Activated T-cell treated with anti-CD3 and anti-CD28 coated beads for 24 hours (primary cell): Measurements from ENCODE around the gene ADARB1.

Experiments used
- DNase-seq: peaks from one replicate; pipeline ENCODE4 v3.0.0-alpha.2; 2020; ENCODE audit warnings: low read depth

The ADARB1 gene

DNA sequence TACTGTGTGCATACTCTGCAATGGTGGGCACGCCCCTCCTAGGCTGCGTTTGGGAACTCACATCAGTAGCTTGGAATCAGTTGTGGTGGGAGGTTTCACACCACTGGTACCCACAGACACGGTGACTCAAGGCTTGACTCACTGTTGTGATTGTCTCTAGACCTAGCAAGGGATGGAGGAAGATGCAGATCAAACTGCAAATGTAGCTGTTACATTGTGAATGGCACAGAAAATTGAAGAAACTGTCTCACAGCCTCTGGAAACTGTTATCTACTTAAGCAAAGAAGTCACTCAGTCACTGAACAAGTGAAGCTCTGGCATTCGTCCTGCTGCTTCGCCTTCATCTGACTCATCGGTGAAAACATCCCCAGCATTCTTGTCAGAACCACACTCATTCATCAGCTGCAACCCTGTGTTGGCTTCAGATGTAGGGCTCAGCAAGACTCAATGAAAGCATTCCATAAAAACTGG, 153.8 kb downstream of the ADARB1 start:
- peak; percentile 74 for DNase-seq

DNA sequence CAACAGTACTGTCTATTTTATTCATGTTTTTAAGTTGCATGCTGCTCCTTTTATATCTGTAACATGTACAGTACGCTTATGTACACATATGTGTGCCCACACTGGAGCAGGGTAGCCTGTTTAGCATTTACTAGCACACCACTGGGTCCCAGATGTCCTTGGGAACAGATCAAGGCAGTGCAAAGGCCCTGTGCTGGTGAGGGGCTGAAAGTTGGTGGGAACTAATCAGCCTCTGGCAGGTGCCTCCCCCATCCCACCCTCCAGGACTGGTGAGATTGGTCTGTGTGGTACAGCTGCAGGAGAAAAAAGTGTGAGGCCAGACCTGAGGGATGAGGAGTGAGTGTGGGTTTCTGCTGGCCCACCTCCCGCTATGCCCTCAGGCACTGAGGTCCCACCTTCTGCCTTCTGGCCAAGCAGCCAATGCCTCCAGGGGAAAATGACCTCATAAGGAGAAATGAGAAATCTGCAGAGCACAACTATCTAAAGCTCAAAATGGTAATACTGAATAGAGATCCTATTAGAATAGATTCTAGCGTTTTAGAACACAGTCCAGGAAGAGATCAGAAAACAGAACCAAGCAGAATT, 154.4 kb downstream of the ADARB1 start:
- DNase-seq = no peak

DNA sequence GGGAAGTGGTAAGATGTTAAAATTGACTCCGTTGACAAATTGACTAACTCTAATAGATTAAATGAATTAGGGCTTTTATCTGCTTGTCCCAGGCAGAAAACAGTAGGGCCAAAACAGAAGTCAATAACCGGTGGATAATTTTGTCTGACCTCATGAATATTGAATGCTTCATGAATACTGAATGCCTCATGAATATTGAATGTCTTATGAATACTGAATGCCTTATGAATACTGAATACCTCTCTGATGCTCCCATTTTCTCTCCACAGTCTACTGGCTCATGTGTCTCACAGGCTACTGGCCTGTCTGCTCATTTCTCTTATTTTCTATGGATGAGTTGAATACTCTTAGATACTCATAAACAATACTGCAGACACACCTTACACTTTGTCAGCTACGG, 157.3 kb downstream of the ADARB1 start:
- DNase-seq = no peak

DNA sequence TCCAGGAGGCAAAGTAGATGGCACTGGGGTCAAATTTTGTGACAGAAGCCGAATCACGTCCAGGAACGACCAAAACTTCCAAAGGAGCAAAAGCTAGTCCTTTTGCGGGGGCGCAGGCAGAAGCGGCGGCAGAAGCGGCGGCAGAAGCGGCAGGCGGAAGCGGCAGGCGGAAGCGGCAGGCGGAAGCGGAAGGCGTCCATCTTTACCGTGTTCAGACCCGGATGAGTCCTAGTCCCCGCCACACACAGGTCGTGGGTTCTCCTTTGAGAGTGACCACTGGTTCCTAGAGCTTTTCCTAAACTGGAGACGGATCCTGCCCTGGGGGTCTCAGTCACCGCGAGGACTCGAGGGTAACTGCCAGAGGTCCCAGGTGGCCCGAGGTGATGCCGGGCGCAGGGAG, 159.7 kb downstream of the ADARB1 start:
- no peak for DNase-seq

DNA sequence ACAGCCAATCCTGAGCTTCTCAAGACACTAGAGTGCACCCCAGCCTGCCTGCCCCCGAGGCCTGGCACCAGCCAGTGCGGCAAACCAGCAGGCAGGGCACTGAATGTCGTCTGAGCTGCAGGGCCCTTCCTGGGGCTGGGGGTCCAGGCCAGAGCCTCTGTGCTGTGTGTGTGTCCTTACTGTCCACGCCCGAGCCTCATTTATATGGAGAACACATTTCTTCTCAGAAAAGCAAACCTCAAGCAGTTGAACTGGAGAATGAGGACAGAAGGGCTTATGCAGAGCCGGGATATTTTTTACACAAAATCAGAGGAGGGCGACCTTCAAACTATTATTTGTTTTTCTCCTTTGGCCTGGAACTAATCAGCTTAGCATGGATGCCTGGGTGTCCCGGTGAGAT, 160.6 kb downstream of the ADARB1 start:
- no peak for DNase-seq

DNA sequence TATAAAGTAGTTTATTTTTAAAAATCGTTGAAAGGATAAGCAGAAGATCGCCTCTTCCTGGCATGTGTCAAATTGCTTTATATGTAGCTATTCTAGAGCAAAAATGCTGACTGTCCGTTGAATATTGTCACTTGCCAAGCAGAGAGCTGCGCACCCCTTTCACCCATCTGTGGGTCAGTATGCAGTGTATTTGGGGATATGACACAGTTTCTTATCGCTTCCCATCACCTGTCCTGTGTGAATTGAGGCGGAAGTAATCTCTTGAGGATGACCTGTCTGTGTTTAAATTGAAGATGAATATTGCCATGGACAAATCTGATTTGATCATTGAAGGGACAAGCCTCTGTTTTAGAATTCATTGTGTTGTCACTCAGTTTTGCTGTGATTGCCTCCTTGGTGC, 161.1 kb downstream of the ADARB1 start:
- no peak for DNase-seq

DNA sequence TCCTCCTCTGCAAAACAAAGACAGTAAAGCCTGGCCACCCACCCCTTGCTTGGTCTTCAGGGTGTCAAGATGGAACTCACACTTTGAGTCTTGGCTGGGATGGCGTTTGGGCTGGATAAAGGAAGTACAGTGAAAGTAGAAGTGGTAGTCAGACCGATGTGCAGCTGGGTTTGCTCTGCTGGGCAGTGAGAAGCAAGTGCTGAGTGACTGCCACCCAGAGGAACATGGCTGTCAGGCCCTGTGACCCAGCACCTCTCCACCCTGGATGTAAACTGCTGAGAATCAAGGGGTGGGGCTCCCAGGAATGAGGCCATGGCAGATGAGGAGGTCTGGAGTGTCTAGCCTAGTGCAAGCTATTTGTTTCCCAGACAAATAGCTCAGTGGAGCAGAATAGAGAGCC, 162.1 kb downstream of the ADARB1 start:
- no peak for DNase-seq

DNA sequence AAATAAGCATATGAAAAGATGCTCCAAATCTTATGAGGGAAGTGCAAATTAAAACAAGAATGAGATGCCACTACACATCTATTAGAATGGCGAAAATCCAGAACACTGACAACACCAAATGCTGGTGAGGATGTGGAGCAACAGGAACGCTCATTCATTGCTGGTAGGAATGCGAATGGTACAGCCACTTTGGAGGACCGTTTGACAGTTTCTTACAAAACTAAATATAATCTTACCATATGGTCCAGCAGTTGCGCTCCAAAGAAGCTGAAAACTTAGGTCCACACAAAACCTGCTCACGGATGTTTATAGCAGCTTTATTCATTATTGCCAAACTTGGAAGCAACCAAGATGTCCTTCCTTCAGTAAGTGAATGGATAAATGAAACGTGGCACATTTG, 163.0 kb downstream of the ADARB1 start:
- no peak for DNase-seq

DNA sequence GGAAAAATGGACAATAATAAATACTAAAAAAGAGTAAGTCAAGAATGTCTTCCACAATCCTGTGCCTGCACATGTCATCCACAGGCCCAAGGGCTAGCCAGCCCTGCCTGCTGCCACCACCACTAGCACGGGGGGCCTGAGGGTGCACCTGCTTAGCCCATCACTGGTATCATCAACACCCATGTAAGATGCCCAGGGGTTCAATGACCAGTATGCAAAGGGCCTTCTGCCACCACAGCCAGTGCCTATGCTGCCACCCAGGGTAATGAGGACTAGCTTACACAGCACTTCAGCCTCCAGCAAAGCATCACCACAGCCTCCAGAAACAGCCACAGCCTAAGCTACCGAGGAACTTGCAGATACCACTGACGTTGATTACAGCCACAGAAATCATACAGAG, 167.0 kb downstream of the ADARB1 start:
- no peak for DNase-seq

DNA sequence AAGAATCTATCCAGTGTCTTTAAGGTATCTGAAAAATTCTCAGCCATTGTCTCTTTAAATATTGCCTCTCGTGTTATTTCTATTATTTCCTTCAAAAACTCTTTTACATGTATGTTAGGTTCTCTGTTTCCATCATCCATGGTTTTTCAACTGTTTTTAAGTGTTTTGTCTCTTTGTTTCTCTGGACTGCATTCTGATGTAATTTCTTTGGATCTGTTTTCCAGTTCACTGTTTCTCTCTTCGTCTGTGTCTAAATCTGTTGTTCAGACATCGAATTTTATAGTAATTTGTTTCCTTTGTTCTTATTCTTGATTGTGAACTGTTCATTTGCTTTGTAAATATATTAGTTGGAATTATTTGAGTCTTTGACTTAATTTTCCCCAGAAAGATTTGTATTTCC, 169.2 kb downstream of the ADARB1 start:
- no peak for DNase-seq

DNA sequence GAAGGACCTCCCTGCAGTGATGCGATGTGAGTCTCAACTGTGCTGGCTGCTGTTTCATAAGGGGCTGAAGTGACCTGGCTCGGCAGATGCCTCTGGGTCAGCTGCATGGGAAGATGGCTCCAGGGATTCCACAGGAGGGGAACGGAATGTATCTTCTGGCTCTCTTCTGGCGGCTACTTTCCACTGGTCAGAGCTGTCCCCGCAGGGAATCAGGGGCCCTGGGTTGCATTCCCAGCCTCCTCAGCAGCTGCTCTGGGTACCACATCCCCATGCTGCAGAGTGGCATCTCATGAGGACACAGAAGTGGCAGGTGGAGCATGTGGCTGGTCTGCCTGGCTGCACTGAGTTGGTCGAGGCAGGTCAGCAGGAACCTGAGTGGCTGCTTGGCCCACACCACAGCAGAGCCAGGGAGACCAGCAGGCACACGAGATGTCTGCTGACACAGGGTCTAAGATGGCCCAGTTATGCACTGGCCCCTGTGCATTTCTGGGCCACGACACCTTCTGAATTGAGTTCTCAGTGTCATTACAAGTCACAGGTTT, 170.5 kb downstream of the ADARB1 start:
- DNase-seq = no peak

DNA sequence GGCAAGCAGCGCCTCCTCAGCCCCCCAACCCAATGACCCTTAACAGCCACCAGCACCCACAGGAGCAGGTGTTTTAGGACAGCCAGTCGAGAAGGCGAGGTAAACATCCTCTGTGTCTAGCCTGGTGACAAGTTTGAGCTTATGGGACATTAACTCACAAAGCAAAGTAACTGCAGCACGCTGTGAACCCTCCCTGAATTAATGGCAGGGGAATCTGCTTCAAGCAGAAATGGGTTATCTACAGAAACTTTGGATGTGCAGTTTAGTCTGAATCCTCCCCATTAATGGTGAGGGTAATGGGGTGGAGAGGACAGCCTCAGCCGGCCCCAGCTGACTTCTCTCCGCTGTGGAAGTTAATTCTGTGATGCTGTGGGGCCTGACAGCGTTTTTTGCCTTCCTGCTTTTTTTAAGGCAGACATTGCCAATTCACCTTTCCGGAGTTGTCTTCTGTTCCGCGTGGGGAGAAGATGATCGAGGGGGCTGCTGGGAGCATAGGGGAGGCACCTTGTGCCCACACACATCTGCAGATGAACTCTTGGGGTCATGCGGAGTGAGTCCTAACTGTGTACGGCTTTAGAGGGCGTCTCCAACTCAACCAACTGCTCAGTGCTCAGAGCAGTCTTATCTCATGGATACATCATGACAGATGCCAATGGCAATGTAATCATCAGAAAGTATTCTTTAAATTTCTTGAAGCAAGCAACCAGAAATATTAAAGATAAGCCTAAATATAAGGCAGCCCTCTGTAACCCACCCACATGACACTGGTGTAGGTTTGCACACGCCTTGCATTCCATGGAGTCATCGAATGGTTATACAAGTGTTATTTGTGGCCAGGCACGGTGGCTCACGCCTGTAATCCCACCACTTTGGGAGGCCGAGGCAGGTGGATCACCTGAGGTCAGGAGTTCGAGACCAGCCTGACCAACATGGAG, 172.3 kb downstream of the ADARB1 start:
- no peak for DNase-seq

DNA sequence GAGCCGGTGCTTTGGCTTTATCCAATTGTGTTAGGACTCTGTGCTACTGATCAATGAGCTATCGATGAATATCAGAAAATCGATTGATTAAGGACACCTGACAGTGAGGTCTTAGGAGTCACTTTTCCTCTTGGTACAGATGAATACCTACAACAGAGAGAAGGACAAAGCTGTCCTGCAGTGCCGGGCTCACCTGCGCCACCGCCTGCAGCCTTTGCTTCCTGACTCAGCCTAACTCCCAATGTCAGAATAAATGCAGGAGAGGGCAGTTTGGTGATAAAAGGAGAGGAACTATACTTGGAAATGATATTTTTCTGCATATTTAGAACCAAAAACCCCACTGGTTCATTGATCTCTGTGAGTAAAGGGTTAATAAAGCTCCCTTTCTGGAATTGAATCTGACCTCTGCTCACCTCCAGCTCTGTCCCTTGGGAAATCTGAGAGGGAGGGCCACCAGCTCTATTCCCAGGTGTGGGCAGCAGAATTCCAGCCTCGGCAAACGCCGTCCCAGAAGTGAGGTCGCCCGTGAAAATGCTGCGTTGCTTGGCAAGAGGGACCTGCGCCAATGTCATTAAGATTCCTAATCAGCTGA, 174.0 kb downstream of the ADARB1 start:
- DNase-seq = no peak

DNA sequence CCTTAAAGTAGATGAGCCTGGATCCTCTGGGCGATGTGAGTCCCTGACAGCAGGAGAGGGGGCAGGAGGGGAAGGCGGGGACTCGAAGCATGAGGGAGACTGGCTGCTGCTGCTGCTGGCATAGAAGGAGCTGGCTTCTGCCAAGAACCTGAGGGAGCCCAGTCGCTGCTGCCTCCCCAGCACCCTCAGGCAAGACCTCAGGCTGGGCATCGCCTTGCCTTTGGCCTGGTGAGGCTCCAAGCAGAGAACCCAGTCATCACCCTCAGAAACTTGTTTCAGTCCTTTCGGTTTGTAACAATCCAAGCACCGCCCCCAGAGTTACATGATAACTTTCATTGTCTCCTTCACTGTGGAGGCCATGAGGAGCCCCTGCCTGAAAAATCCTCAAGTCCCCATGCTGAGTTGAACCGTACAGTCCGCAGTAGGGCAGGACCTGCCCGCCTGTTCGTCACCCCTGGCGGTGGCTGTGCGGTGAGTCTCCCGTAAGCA, 174.6 kb downstream of the ADARB1 start:
- DNase-seq = no peak

DNA sequence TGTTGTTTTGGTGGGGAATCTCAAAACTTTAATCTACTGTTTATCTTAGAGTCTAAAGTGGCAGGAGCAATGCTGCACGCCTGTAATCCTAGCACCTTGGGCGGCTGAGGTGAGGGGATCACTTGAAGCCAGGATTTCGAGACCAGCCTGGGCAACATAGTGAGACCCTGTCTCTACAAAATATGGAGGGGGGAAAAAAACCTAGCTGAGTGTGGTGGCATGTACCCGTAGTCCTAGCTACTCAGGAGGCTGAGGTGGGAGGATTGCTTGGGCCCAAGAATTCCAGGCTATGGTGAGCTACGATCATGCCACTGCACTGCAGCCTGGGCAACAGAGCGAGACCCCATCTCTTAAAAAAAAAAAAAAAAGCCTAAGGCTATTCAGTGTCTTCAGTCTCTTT, 175.2 kb downstream of the ADARB1 start:
- DNase-seq = no peak

DNA sequence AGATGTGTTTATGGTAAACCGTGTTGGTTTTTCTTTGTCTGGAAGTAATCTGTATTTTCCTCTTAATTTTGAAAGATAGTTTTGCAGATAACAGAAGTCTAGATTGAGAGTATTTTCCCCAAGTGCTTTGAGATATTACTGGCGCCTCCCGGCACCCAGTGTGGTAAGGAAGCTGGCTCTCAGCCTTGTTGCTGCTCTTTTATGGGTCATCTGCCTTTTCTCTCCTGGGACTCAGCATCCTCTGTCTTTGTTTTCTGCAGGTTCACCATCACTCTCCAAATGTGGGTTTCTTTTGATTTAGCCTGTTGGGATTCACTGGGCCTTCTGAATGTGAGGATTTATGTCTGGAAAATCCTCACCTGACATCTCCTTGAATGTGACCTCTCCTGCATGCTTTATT, 175.9 kb downstream of the ADARB1 start:
- DNase-seq = no peak

DNA sequence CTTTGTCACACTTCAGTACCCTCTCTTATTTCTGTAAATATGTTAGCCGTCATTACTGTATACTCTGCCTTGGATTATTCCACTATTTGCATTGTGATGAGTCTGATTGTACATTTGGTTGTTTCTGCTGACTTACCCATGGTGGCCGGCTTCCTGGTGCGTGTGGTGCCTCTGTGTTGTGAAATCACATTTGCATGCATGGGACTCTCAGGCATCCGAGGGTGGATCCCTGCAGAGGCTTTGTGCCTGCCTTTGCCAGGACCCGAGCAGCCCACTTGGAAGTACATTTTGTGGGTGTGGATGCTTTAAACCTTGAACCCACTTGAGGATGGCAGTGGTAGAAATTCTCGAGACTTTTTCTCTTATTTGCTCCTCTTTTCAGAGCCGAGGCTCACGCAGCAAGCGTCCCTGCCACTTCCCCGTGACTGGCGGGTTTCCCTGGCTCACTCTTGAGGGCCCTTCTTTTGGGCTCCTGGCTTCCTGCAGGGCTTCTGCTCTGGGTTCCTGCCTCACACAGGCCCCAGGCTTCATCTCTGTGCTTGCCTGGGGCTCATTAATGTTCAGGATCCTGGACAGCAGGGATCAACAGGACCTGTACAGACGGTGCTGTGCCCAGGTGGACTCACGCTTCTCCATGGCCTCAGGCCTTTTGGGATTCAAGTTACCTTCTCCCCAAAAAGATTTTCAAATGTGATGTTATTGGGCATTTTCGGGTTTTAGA, 176.7 kb downstream of the ADARB1 start:
- no peak for DNase-seq

DNA sequence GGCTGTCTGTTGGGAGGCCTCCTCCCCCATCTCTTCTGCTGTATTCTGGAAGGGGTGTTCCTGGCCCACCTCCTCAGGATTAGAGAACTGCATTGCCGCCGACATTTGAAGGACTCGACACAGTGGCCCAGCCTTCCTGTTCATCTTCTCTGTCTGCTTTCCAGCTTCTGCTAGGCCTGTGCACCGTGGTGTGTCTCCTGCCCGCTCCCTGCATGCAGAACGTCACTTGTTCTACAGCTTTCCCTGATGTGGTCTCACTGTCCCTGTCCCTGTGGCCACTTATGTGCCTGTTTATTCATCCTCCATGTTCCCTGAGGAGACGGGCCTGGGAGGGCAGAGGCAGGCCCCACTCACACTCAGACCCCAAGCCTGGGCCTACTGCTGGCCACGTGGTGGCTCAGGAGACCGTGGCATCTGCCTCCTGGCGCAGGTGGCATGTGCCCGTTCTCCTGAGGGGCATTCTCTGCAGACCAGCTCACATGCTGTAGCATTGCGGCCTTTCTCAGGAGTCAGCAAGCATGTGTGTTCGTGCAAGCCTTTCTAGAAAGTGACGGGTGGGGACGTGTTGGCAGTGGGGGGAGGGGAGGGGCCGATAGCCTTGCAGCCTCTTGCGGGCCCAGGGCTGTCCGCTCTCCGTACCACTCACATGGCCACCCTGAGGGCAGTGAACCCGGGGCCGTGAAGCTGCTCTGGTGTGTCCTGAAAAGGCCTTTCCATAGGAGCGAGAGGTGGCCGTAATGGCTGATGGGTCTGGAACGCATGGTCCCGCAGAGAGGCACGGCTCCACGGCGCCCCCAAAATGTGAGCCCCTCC, 177.5 kb downstream of the ADARB1 start:
- DNase-seq = no peak

DNA sequence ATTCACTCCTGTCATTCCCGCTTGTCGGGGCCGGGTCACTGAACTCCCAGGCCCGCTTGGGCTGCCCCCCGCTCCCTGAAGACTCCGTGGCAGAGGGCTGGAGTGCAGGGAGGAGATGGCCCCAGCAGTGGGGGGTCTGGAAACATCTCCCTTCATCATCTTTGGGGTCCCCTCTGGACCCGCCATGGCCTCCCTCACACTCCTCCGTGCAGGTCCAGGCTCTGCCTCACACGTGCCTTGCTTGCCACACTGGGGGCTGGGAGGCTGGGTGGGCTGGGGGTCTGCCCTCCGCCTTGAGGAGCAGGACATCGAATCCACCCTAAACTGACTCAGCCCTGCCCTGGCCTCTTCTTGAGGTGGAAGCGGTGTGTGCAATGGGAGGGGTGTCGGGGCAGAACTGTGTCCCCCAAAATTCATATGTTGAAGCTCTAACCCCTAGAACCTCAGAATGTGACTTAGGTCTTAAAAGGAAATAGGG, 178.1 kb downstream of the ADARB1 start:
- DNase-seq = no peak

DNA sequence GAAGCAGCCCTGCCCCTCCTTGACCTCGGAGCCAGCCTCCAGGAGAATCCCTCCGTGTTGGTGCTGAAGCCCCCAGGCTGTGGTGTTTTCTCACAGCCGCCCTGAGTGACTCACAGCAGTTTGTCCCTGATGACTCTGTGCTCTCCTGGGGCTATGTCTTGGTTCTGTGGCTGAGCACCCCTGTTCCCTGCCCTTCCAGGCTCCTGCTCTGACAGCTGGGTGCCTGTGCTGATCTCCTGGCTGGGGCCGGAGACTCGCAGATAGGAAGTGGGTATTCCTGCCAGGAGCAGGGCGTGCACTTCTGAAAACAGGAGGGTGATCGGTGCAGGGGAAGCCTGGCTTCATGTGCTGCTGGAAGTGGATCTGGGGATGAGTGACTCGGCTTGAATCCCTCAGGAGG, 178.8 kb downstream of the ADARB1 start:
- DNase-seq = no peak
